Endothelial cell of umbilical vein (primary cell): ENCODE results near the gene ATXN7L2. TPM values are rescaled to one million over a fixed set of nuclear protein-coding genes. Genes with fewer than 3 reads are reported as not detected.

ENCODE experiments used
- BruUV-seq: library from RNA; stranded (reverse); fragments of 400-500 nt; replicated peaks from 2 replicates; lab custom pipeline; 2021; lab: Mats Ljungman, UMichigan
- CTCF ChIA-PET: fragments of 300-600, 350-600 bp; sonication (Branson Sonifier 250); formaldehyde crosslinking; loops from one replicate; lab custom pipeline; 2021; ENCODE audit warnings: antibody characterized with exemption, inconsistent platforms; lab: Charles Lee
- POLR2A ChIA-PET: fragments of 300-600, 350-600 bp; sonication (Branson Sonifier 250); formaldehyde crosslinking; loops from one replicate; lab custom pipeline; 2021; ENCODE audit warnings: antibody characterized with exemption, inconsistent platforms; lab: Charles Lee
- DNase-seq: peaks from one replicate; pipeline ENCODE4 v3.0.0-alpha.2; 2011; ENCODE audit warnings: low read depth, low spot score
- FAIRE-seq: peaks from 2 replicates; lab custom pipeline; 2011; peaks lifted over from hg19 to GRCh38; lab: Jason Lieb, UNC
- H2AFZ ChIP-seq: 2 replicates; pipeline ENCODE4 v1.6.0; 2012; ENCODE audit warnings: low read depth, low read length, control low read depth, inconsistent platforms
- H3K27ac ChIP-seq: 2 replicates; pipeline ENCODE4 v1.5.1; 2011; ENCODE audit warnings: low read depth, mild to moderate bottlenecking, control low read depth, low read length, moderate library complexity; ENCODE audit not compliant: insufficient read depth
- H3K27me3 ChIP-seq, 2 experiments: 2 replicates each; pipeline versions ENCODE4 v1.6.0 to v1.6.1; 2011; ENCODE audit warnings: low read length in 2 of 2, mixed read lengths in 1 of 2; ENCODE audit not compliant: control insufficient read depth in 2 of 2, insufficient read depth in 2 of 2
- H3K36me3 ChIP-seq, 2 experiments: 2 replicates in 1 of 2; 3 replicates in 1 of 2; pipeline ENCODE4 v1.5.1; 2011; ENCODE audit warnings: low read length in 2 of 2, mild to moderate bottlenecking in 1 of 2, moderate library complexity in 1 of 2; ENCODE audit not compliant: control insufficient read depth in 2 of 2, insufficient read depth in 2 of 2; ENCODE audit errors: extremely low read depth in 1 of 2
- H3K4me1 ChIP-seq: 3 replicates; pipeline ENCODE4 v1.5.1; 2011; ENCODE audit warnings: mild to moderate bottlenecking, low read length; ENCODE audit not compliant: control insufficient read depth, insufficient read depth; ENCODE audit errors: extremely low read depth
- H3K4me2 ChIP-seq: 2 replicates; pipeline ENCODE4 v1.6.1; 2011; ENCODE audit warnings: low read length, control low read depth, mixed read lengths; ENCODE audit not compliant: insufficient read depth
- H3K4me3 ChIP-seq, 3 experiments: fragments of 200-600 bp in 1 of 3; sonication (generic), shearing (Covaris generic) in 1 of 3; replicated peaks in 1 of 3; 2 replicates each; pipeline ENCODE4 v1.5.1; 2011 to 2016; ENCODE audit warnings: control low read depth in 3 of 3, low read length in 3 of 3, mild to moderate bottlenecking in 2 of 3, inconsistent platforms in 1 of 3, low read depth in 1 of 3, moderate library complexity in 1 of 3; ENCODE audit not compliant: insufficient read depth in 1 of 3
- H3K79me2 ChIP-seq: 2 replicates; pipeline ENCODE4 v1.6.0; 2012; ENCODE audit warnings: low read length, inconsistent platforms; ENCODE audit not compliant: control insufficient read depth, insufficient read depth
- H3K9ac ChIP-seq: replicated peaks from 2 replicates; pipeline ENCODE3; 2011; ENCODE audit warnings: low read length, control low read depth; ENCODE audit not compliant: insufficient read depth; ENCODE audit errors: extremely low read depth
- H3K9me1 ChIP-seq: replicated peaks from 3 replicates; pipeline ENCODE4 v1.6.0; 2011; ENCODE audit warnings: mild to moderate bottlenecking, low read length; ENCODE audit not compliant: control insufficient read depth, insufficient read depth; ENCODE audit errors: extremely low read depth
- H3K9me3 ChIP-seq: replicated peaks from 2 replicates; pipeline ENCODE4 v1.5.1; 2012; ENCODE audit warnings: low read length, inconsistent platforms; ENCODE audit not compliant: control insufficient read depth, insufficient read depth
- H4K20me1 ChIP-seq: replicated peaks from 2 replicates; pipeline ENCODE3; 2011; ENCODE audit warnings: mild to moderate bottlenecking, low read length; ENCODE audit not compliant: control insufficient read depth, insufficient read depth; ENCODE audit errors: extremely low read depth
- MAX ChIP-seq: IDR thresholded peaks from 2 replicates; pipeline ENCODE4 v1.6.1; 2011; ENCODE audit not compliant: insufficient read depth, insufficient read length
- POLR2A ChIP-seq: IDR thresholded peaks from 2 replicates; pipeline ENCODE4 v1.6.1; 2012; ENCODE audit warnings: low read depth, mild to moderate bottlenecking, control low read depth, low read length
- POLR2AphosphoS5 ChIP-seq: IDR thresholded peaks from 2 replicates; pipeline ENCODE4 v1.6.1; 2012; ENCODE audit warnings: low read depth, mild to moderate bottlenecking, control low read depth, low read length, moderate library complexity; ENCODE audit not compliant: insufficient read depth
- dilution Hi-C: fragments of 300-500 bp; cut with MboI; formaldehyde crosslinking; loops from one replicate; pipeline ENCODE4 v1.15.0; 2019; ENCODE audit warnings: low sequenced_read_pairs; ENCODE audit not compliant: extremely low pct_ligation_motif_present
- intact Hi-C: fragments of 100-400 bp; cut with micrococcal nuclease; formaldehyde crosslinking; loops from one replicate; pipeline ENCODE4 v1.10.0; 2022
- polyA plus RNA-seq, 4 experiments: library from polyadenylated mRNA; depleted of rRNA in 3 of 4; stranded (reverse) in 3 of 4; unstranded in 1 of 4; fragments of >200 nt; gene quantifications; 2 replicates each; pipeline versions ENCODE4 v1.2.1 to v1.2.3, GENCODE V29; 2011 to 2012; ENCODE audit warnings: missing spikeins in 1 of 4
- total RNA-seq: library from RNA; stranded (reverse); gene quantifications from 2 replicates; pipeline ENCODE4 v1.2.3, GENCODE V29; 2021
- TF ChIP-seq, protein P1 (sequence below), 2 donors: IDR thresholded peaks; 1 replicate in 1 of 2; 2 replicates in 1 of 2; pipeline ENCODE4 v1.5.1; 2011; ENCODE audit warnings: low read length in 2 of 2, mild to moderate bottlenecking in 2 of 2, moderate library complexity in 2 of 2, control low read depth in 1 of 2, inconsistent platforms in 1 of 2, low read depth in 1 of 2; ENCODE audit not compliant: insufficient read depth in 1 of 2; ENCODE audit errors: extremely low read depth in 1 of 2

ATXN7L2 gene
- total and polyA plus RNA-seq, 2 donors (not counting 3 experiments of a cell fraction or from before 2014, with no cell fraction given), result 4.4 to 4.9 TPM

- TF ChIP-seq MAX (no peak), POLR2AphosphoS5 (peak; percentile 78), POLR2A (peak; percentile 76)
- TF ChIP-seq, protein P1, sequence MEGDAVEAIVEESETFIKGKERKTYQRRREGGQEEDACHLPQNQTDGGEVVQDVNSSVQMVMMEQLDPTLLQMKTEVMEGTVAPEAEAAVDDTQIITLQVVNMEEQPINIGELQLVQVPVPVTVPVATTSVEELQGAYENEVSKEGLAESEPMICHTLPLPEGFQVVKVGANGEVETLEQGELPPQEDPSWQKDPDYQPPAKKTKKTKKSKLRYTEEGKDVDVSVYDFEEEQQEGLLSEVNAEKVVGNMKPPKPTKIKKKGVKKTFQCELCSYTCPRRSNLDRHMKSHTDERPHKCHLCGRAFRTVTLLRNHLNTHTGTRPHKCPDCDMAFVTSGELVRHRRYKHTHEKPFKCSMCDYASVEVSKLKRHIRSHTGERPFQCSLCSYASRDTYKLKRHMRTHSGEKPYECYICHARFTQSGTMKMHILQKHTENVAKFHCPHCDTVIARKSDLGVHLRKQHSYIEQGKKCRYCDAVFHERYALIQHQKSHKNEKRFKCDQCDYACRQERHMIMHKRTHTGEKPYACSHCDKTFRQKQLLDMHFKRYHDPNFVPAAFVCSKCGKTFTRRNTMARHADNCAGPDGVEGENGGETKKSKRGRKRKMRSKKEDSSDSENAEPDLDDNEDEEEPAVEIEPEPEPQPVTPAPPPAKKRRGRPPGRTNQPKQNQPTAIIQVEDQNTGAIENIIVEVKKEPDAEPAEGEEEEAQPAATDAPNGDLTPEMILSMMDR (IDR thresholded peaks at IDR 0.05; ENCODE audit: extremely low read depth in 1 of 2, insufficient read depth in 1 of 2, low read depth in 1 of 2, low read length in 2 of 2), result peak; percentile 98 to 99
- no peaks in the 10 kb centered on the region for H3K9me1 ChIP-seq
- H3K27ac ChIP-seq, result peak within 1 kb of the TSS; percentile 42
- dilution Hi-C loops, result no loop called here
- H4K20me1 ChIP-seq, result no peaks in the 10 kb centered on the region
- H3K4me3 ChIP-seq, result peak within 1 kb of the TSS; percentile 79 to 94 (median 80)
- DNase-seq (peak; percentile 91), FAIRE-seq (peak; percentile 80)
- peaks cover under 1% of the 10 kb centered on the region for H3K79me2 ChIP-seq
- peak within 1 kb of the TSS; percentile 93 for H2AFZ ChIP-seq
- BruUV-seq, result no TSS peak
- no peaks in the 10 kb centered on the region for H3K27me3 ChIP-seq
- peaks cover 0 to 9% of the 10 kb centered on the region in 2 experiments for H3K36me3 ChIP-seq
- no peaks in the 10 kb centered on the region for H3K9me3 ChIP-seq
- peak within 1 kb of the TSS; percentile 58 for H3K4me2 ChIP-seq
- peaks cover 18% of the 10 kb centered on the region for H3K4me1 ChIP-seq
- peak within 1 kb of the TSS; percentile 68 for H3K9ac ChIP-seq
- ChIA-PET CTCF (interaction anchor here (0.7 to 23.0 kb wide), 7 partner anchors 9 to 68 kb away, joined by 3 to 955 read pairs (median 10); partner anchors contain the start of genes AMIGO1, ATXN7L2, GPR61 and PSMA5), POLR2A (interaction anchor here (1.4 kb wide), 1 partner anchor 10 kb away, joined by 3 read pairs; the partner anchor contains the start of gene ATXN7L2)
- intact Hi-C loops, result loop anchor here (1.0 kb wide), 2 partner anchors 11 to 39 kb away; partner anchors contain the start of gene ATXN7L2
Observed at GRCh38 chr1:109493805-109494539, 10.3 kb downstream of the ATXN7L2 start, which contains the start of gene CYB561D1. TSS of gene CYB561D1 (plus strand) at chr1:109494094. CDS start at chr1:109494140, 46 bp downstream.
